ENCODE measurements around the gene WDR19. TPM values are rescaled to one million over a fixed set of nuclear protein-coding genes. Genes with fewer than 3 reads are reported as not detected.

The WDR19 gene
- total and polyA plus RNA-seq, 2 donors from 2014 or later: 21.4 to 42.5 TPM

GRCh38 chr4:39181520-39181904 lies 817 bp upstream of the WDR19 start:
- Histone ChIP-seq H3K9ac (ENCODE audit: low read length in 3 of 3) (peak overlapping the region; percentile 46 to 54 (median 48)), H3K4me1 (ENCODE audit: control insufficient read depth in 2 of 3, insufficient read depth in 2 of 3, low read depth in 1 of 3, low read length in 3 of 3) (no peaks in the 10 kb centered on the region), H3K27me3 (ENCODE audit: control insufficient read depth, insufficient read depth, low read length) (no peaks in the 10 kb centered on the region), H3K36me3 (ENCODE audit: control insufficient read depth in 2 of 3, insufficient read depth in 3 of 3, low read length in 3 of 3) (no peaks in the 10 kb centered on the region), H3K9me3 (ENCODE audit: control insufficient read depth in 2 of 3, insufficient read depth in 1 of 3, low read length in 3 of 3) (no peaks in the 10 kb centered on the region), H3K4me3 (ENCODE audit: low read length in 3 of 3) (peak overlapping the region; percentile 66 to 72 (median 66)), H3K27ac (ENCODE audit: low read depth in 2 of 2, low read length in 2 of 2) (no peak overlapping the region)
- FAIRE-seq (no peak), DNase-seq (peak in 1 of 5 donors; percentile 38)
- intact Hi-C loops (cut with DNase I): no loop called here
- no peak for TF ChIP-seq CTCF (IDR thresholded peaks at IDR 0.05; ENCODE audit: borderline replicate concordance, extremely low read depth, insufficient read depth)

GRCh38 chr4:39201963-39202362 lies 19.6 kb downstream of the WDR19 start:
- no peak for FAIRE-seq

GRCh38 chr4:39204543-39204942 lies 22.2 kb downstream of the WDR19 start:
- intact Hi-C loops (cut with DNase I): no loop called here
- FAIRE-seq: no peak
- H3K9ac ChIP-seq (ENCODE audit: low read length in 3 of 3): no peak overlapping the region
- H3K36me3 ChIP-seq (ENCODE audit: control insufficient read depth in 2 of 3, insufficient read depth in 3 of 3, low read length in 3 of 3): peaks cover 4 to 24% (median 11%) of the 10 kb centered on the region in 3 donors
- no peak overlapping the region for H3K4me3 ChIP-seq (ENCODE audit: low read length in 3 of 3)
- no peaks in the 10 kb centered on the region for H3K9me3 ChIP-seq (ENCODE audit: control insufficient read depth in 2 of 3, insufficient read depth in 1 of 3, low read length in 3 of 3)
- H3K27me3 ChIP-seq (ENCODE audit: control insufficient read depth, insufficient read depth, low read length): no peaks in the 10 kb centered on the region
- TF ChIP-seq CTCF (IDR thresholded peaks at IDR 0.05; ENCODE audit: borderline replicate concordance, extremely low read depth, insufficient read depth): no peak
- H3K27ac ChIP-seq (ENCODE audit: low read depth in 2 of 2, low read length in 2 of 2): no peak overlapping the region
- H3K4me1 ChIP-seq (ENCODE audit: control insufficient read depth in 2 of 3, insufficient read depth in 2 of 3, low read depth in 1 of 3, low read length in 3 of 3): no peaks in the 10 kb centered on the region
- no peak for DNase-seq

More at GRCh38 chr4:39201963-39202362, 19.6 kb downstream of the WDR19 start:
- Histone ChIP-seq H3K4me1 (ENCODE audit: control insufficient read depth in 2 of 3, insufficient read depth in 2 of 3, low read depth in 1 of 3, low read length in 3 of 3) (no peaks in the 10 kb centered on the region), H3K9me3 (ENCODE audit: control insufficient read depth in 2 of 3, insufficient read depth in 1 of 3, low read length in 3 of 3) (no peaks in the 10 kb centered on the region), H3K9ac (ENCODE audit: low read length in 3 of 3) (no peak overlapping the region), H3K27me3 (ENCODE audit: control insufficient read depth, insufficient read depth, low read length) (no peaks in the 10 kb centered on the region), H3K27ac (ENCODE audit: low read depth in 2 of 2, low read length in 2 of 2) (no peak overlapping the region), H3K4me3 (ENCODE audit: low read length in 3 of 3) (no peak overlapping the region), H3K36me3 (ENCODE audit: control insufficient read depth in 2 of 3, insufficient read depth in 3 of 3, low read length in 3 of 3) (peaks cover 4 to 21% (median 13%) of the 10 kb centered on the region in 3 donors)
- no peak for DNase-seq
- no peak for TF ChIP-seq CTCF (IDR thresholded peaks at IDR 0.05; ENCODE audit: borderline replicate concordance, extremely low read depth, insufficient read depth)
- intact Hi-C loops (cut with DNase I): no loop called here

- Histone ChIP-seq H3K9ac (ENCODE audit: low read length in 3 of 3) (no peak overlapping the region), H3K27ac (ENCODE audit: low read depth in 2 of 2, low read length in 2 of 2) (no peak overlapping the region), H3K36me3 (ENCODE audit: control insufficient read depth in 2 of 3, insufficient read depth in 3 of 3, low read length in 3 of 3) (peaks cover 4 to 24% (median 11%) of the 10 kb centered on the region in 3 donors), H3K4me3 (ENCODE audit: low read length in 3 of 3) (no peak overlapping the region), H3K9me3 (ENCODE audit: control insufficient read depth in 2 of 3, insufficient read depth in 1 of 3, low read length in 3 of 3) (no peaks in the 10 kb centered on the region), H3K27me3 (ENCODE audit: control insufficient read depth, insufficient read depth, low read length) (no peaks in the 10 kb centered on the region), H3K4me1 (ENCODE audit: control insufficient read depth in 2 of 3, insufficient read depth in 2 of 3, low read depth in 1 of 3, low read length in 3 of 3) (no peaks in the 10 kb centered on the region)
- FAIRE-seq (no peak), DNase-seq (no peak)
- TF ChIP-seq CTCF (IDR thresholded peaks at IDR 0.05; ENCODE audit: borderline replicate concordance, extremely low read depth, insufficient read depth): no peak
- intact Hi-C loops (cut with DNase I): no loop called here
These were observed 22.7 kb downstream of the WDR19 start for GRCh38 chr4:39205000-39205399.
